ENCODE measurements around the gene CYGB.
A peak's percentile ranks its signal among the peaks of the same experiment; 100 is the strongest.
"Not testable (repeated sequence)": the region's sequence is repeated elsewhere in the genome, so short reads cannot be mapped to it uniquely, and the experiment has no call there.

CYGB gene

DNA sequence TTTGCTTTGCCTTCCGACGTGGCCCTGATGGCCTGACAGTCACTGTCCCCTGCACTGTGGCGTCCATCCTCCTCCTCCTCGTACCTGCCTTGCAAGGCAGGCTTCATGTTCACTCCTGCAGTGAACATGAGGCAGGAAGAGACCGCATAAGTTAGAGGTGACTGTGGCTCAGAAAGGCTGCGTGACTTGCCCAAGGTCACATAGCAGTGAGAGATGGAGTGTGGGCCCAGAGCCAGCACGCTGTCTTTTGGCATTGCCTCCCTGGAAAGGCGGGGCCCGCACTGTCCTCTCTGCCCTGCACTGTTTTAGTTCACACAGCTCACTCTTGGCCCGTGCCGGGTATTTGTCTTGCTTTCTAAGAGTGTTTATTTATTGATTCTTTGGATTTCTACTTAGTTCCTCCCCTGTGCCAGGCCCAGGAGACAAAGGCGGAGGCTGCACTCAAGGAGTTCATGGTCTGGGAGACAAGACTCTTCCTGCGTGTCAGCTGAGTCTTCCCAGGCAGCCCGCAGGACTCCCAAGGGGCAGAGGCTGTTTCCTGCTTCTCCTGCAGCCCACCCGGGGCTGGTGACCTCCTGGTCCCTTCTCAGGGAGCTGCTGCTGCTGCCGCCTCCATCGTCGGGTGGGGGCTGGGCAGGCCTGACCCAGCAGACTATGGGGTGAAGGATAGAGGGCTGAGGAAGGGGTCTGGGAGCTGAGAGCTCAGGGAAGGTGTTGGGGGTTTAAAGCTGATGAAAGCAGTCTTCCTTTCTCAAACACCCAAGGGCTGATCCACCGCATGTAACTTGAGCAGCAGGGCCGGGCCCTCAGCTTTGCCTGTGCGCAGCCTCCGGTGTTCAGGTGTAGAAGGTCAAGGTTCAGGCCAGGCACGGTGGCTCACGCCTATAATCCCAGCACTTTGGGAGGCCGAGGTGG is 12.7 kb downstream of the CYGB start:
- no peak for DNase-seq (ENCODE audit: low read depth in 2 of 2)

DNA sequence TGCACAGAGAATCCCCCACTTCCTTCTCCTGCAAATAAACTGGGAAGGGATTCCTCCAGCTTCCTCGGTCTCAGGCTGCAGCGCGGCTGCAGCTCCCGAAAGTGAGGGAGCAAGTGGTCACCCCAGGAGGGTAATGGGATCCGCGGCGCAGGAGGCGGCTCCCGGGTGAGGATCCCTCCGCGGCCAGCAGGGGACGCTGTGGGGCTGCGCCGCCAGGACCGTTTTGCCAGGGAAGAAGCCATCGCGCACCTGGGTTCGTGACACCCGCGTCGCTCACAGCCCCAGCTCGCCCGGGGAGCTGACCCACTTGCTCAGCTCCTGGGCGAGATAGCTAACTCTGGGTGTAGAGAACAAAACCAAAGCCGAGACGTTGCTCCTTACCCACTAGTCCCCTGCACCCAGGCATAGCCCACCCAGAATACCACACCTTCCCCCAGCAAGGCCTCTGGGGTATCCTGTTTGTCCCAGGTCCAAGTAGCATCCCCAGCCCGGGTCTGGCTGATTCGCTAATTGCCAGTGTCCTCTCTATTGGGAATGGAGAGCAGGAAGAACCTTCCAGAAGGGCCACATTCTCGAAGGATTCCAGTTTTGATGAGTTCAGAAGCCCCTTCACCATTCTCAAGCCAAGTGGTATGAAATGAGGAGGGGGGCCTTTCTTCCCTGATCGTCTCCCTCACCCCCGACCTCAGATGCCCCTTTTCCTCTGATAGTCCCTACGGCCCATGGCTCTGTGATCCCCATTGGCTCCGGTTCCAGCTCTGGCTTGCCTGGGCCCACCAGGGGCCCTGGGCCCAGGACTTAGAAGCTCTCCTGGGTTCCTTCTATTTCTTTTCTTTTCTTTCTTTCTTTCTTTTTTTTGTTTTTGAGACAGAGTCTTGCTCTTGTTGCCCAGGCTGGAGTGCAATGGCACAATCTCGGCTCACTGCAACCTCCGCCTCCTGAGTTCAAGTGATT is 14.1 kb downstream of the CYGB start:
- peak; percentile 63 to 73 for DNase-seq (ENCODE audit: low read depth in 2 of 2)

- DNase-seq (ENCODE audit: low read depth in 2 of 2), result not testable (repeated sequence)
Measured at GRCh38 chr17:76521683-76522082, 15.8 kb downstream of the CYGB start.

DNA sequence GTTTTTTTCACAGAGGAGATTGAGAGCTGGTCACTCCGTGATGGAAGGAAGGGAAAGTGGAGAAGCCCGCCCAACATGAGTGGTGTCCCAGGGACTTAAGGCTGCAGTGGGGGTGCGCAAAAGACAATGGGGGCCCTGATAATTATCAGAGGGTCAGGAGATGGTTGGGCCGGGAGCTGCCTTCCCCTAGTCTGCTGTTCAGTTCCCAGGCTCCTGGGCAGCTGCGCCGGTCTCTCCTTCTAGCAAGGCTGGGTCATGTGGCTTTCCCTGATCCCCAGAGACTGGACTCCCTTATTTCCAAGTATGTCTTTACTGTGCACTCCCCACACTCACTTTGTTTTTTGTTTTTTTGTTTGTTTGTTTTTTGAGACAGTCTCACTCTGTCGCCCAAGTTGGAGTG is 16.2 kb downstream of the CYGB start:
- no peak for DNase-seq (ENCODE audit: low read depth in 2 of 2)

DNA sequence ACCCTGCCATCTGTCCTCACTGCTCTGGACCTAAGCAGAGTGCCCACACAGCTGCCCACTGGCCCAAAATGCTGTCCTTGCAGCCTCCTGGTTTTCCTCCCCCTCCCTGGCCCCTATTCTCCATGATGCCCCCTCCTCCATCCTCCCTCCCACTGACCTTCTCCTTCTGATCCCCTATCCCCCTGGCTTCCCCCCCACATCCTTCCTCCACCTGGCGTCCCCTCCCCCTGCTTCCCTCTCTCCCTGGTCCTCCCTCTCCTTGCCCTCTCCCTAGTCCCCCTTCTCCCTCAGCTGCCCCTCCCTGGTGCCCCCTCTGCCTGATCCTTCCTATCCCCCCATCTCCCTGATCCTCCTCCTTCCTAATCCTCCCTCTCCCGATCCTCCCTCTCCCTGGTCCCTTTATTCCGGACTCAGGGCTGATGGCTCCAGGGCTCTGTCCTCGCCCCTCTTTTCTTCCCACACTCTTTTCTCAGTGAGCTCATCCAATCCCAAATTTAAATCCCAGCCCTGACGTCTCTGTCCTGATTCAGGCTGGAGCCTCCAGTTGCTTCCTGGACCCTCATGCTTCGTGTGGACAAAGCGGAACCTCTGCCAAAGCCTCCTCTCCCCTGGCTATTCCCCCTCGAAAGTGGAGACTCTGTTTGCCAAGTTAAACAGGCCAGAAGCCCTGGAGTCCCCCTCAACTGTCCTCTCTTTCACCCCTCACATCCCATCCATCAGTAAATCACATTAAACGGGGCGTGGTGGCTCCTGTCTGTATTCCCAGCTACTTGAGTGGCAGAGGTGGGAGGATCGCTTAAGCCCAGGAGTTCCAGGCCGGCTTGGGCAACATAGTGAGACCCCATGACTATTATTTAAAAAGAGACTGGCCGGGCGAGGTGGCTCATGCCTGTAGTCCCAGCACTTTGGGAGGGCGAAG is 18.2 kb downstream of the CYGB start:
- no peak for DNase-seq (ENCODE audit: low read depth in 2 of 2)

- DNase-seq (ENCODE audit: low read depth in 2 of 2), result no peak
Measured at GRCh38 chr17:76517638-76518038, 19.9 kb downstream of the CYGB start.

- peak; percentile 58 to 67 for DNase-seq (ENCODE audit: low read depth in 2 of 2)
Measured at GRCh38 chr17:76515274-76515949, 22.1 kb downstream of the CYGB start.

DNA sequence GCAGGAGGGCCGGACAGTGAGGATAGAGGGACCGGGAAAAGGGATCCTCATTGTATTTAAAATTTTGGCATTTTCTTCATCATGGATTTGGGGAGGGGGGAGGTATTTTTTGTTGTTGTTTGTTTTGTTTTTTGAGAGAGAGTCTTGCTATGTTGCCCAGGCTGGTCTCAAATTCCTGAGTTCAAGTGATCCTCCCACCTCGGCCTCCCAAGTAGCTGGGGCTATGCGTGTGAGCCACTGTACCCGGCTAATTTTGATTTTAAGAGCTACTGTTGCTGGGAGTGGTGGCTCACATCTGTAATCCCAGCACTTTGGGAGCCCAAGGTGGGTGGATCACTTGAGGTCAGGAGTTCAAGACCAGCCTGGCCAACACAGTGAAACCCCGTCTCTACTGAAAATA is 23.2 kb downstream of the CYGB start:
- DNase-seq (ENCODE audit: low read depth in 2 of 2), result not testable (repeated sequence)

DNA sequence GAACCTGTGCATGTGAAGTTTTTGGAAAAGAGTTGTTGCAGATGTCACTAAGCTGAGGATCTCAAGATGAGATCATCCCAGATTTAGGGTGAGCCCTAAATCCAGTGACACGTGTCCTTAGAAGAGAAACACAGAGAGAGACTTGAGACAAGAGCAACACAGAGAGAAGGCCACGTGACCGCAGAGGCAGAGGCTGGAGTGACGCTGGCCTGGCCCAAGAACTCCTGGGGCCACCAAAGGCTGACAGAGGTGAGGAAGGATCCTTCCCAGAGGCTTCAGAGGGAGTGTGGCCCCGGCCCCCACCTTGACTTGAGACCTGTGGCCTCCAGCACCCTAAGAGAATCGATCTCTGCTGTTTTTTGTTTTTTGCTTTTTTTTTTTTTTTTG is 24.2 kb downstream of the CYGB start:
- DNase-seq (ENCODE audit: low read depth in 2 of 2), result no peak

DNA sequence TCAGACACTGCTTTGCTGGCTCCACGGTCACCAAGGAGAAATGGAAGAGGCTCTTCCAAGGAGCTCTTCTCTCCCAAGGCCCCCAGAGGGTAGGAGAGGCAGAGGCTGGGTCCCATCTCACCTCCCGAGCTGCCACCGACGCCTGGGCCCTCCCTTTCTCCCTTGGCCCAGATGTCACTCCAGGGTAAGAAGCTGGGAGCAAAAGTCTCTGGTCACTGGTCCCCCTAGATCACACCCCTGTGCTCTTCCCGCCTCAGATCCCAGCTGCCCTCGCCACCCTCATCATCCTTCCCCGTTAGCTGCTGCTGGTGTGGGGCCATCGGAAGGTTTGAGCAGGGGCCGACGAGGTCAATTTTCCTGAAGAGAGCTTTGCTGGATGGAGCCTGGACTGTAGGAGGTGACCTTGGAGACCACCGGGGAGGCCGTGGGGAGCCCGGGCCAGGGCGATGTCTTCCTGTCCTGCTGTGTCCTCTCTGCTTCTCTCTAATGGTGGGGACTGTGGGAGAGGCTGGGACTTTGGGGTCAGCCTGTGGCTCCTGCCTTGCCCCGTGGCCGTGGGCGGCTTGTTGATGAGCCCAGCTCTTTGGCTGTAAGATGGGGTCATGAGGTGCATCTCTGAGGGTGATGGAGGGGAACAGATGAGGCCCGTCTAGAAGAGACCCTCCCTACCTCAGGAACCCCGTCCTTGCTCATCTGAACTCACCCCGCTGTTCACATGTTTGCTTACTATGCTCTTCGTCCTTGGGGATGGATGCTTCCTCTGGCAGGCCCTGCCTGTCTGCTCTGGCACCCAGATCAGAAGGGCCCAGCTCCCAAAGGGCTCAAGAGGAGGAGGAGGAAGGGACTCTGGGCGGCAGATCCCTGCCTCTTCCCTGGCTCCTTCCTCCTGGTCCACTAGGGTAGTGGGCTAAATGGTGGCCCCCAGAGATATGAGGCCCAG is 24.9 kb downstream of the CYGB start:
- no peak for DNase-seq (ENCODE audit: low read depth in 2 of 2)

- DNase-seq (ENCODE audit: low read depth in 2 of 2), result no peak
Measured at GRCh38 chr17:76511668-76512365, 25.7 kb downstream of the CYGB start.

GRCh38 chr17:76510831-76511244 is 26.7 kb downstream of the CYGB start:
- no peak for DNase-seq (ENCODE audit: low read depth in 2 of 2)

DNA sequence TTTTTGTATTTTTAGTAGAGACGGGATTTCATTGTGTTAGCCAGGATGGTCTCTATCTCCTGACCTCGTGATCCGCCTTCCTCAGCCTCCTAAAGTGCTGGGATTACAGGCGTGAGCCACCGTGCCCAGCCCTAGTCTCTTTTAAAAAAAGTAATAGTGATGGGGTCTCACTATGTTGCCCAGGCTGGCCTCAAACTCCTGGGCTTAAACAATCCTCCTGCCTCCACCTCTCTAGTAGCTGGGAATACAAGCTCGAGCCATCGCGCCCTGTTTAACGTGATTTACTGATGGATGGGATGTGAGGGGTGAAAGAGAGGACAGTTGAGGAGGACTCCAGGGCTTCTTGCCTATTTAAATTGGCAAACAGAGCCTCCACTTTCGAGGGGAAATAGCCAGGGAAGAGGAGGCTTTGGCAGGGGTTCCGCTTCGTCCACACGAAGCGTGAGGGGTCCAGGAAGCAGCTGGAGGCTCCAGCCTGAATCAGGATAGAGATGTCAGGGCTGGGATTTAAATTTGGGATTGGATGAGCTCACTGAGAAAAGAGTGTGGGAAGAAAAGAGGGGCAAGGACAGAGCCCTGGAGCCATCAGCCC is 28.9 kb downstream of the CYGB start:
- DNase-seq (ENCODE audit: low read depth in 2 of 2), result not testable (repeated sequence)

- DNase-seq (ENCODE audit: low read depth in 2 of 2), result peak; percentile 83 to 84
Measured at GRCh38 chr17:76506408-76507345, 30.8 kb downstream of the CYGB start.

DNA sequence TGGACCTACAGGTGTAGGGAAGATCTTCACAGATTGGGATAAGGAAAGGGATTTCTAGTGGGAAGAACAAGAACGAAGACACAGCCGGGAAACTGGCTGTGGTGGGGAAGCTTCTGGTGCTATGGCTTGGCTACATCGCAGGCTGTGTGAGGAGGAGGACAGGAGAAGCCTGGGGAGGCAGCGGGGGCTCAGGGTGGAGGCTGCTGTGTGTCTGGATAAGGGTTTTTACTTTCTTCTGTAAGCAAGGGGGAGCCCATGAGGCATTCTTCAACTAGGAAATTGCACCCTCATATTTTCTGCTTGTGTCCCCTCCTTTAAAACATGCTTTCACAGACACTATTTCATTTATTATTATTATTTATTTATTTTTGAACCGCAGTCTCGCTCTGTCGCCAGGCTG is 33.4 kb downstream of the CYGB start:
- DNase-seq (ENCODE audit: low read depth in 2 of 2), result no peak

DNA sequence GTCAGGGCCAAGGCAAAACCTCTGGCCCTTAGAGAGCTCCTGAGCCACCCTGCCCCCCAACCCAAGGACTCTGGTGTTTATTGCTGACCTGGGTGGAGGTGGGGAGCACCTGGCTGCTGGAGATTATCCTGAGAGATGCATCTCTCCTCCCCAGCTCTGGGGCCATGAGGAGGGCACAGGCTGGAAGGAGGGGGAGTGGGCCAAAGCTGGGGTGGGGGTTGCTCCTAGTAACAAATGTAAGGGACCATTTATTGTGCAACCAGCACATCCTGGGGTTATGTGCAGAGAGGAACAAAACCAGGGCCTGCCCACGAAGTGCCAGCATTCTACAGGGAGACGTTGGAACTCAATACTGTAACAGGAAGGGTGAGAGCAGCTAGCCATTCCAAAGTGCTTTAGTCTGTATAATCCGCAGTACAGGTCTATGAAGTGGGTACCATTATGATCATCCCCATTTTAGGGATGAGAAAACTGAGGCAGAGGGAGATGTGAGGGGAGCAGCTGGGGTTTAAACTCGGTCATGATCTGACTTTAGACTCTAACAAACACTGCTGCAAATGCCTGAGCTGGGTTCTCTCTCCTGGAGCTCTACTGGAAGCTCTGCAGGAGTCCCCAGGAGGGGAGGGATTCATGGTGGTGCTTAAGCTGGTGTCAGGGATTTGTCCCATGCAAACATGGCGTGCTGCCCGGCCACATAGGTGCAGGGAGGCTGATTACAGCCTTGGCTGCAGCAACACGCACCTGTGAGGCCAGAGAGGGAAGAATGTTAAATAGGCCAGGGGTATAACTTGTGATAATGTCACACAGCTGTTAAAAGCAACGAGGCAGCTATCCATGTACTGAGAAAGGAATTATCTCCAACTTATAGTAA is 34.9 kb downstream of the CYGB start:
- DNase-seq (ENCODE audit: low read depth in 2 of 2), result no peak
